Progenitor cell of endocrine pancreas (in vitro differentiated cells): Measurements from ENCODE around the gene MAPK8. TPM values are rescaled to one million over a fixed set of nuclear protein-coding genes. Genes with fewer than 3 reads are reported as not detected.
A peak's percentile ranks its signal among the peaks of the same experiment; 100 is the strongest.

ENCODE experiments used
- DNase-seq: peaks from one replicate; pipeline ENCODE4 v3.0.0; 2021; ENCODE audit warnings: low spot score; ENCODE audit not compliant: unreplicated experiment
- H3K27ac Mint-ChIP-seq: 2 replicates; pipeline ENCODE4 v1.8.0; 2021; ENCODE audit warnings: mild to moderate bottlenecking, moderate library complexity, mixed read lengths
- H3K27me3 Mint-ChIP-seq: 2 replicates; pipeline ENCODE4 v1.8.0; 2021; ENCODE audit warnings: mixed read lengths
- H3K36me3 Mint-ChIP-seq: 2 replicates; pipeline ENCODE4 v1.8.0; 2022; ENCODE audit warnings: mixed read lengths; ENCODE audit not compliant: insufficient read depth
- H3K4me1 Mint-ChIP-seq: 2 replicates; pipeline ENCODE4 v1.8.0; 2021; ENCODE audit warnings: low read depth, mixed read lengths
- H3K4me3 Mint-ChIP-seq: 2 replicates; pipeline ENCODE4 v1.8.0; 2021; ENCODE audit warnings: low read depth, mild to moderate bottlenecking, moderate library complexity, mixed read lengths
- H3K9me3 Mint-ChIP-seq: 2 replicates; pipeline ENCODE4 v1.8.0; 2021; ENCODE audit warnings: low read depth, mixed read lengths
- CTCF ChIP-seq: fragments of 200-600 bp; sonication (generic); IDR thresholded peaks from one replicate; pipeline ENCODE4 v1.5.0; 2021; ENCODE audit warnings: antibody characterized with exemption, mild to moderate bottlenecking; ENCODE audit not compliant: unreplicated experiment
- total RNA-seq: library from RNA; stranded (reverse); gene quantifications from 2 replicates; pipeline ENCODE4 v1.2.1, GENCODE V29; 2021

MAPK8 gene
- total RNA-seq, 1 donor from 2014 or later, result 69.7 TPM

- DNase-seq, result no peak
- Mint-ChIP-seq H3K27ac (peak overlapping the region; percentile 22), H3K36me3 (peaks cover 3% of the 10 kb centered on the region), H3K4me3 (no peak overlapping the region), H3K4me1 (peaks cover 29% of the 10 kb centered on the region), H3K9me3 (peaks cover 7% of the 10 kb centered on the region), H3K27me3 (peaks cover 48% of the 10 kb centered on the region)
- TF ChIP-seq CTCF, result no peak
These were observed 18.8 kb upstream of the MAPK8 start for GRCh38 chr10:48287417-48288391.

DNA sequence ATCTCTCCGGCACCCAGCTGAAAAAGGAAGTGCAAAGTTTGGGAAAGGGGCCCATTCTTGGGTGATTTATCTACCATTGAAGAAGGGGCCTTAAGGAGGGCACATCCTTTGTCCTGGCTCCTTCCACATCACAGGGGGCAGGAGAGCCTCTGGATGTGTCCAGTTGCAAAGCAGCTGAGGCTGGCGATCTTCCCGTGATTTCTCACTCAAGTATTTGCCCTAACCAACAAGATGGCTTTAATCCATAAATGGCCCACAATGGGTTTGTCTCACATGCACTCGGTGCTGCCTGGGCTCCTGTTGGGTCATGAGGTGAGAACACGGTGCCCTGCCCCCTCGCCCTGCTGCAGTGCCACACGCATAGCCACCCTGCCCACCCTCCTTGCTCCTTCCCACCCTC lies 17.8 kb upstream of the MAPK8 start:
- no peak for DNase-seq

DNA sequence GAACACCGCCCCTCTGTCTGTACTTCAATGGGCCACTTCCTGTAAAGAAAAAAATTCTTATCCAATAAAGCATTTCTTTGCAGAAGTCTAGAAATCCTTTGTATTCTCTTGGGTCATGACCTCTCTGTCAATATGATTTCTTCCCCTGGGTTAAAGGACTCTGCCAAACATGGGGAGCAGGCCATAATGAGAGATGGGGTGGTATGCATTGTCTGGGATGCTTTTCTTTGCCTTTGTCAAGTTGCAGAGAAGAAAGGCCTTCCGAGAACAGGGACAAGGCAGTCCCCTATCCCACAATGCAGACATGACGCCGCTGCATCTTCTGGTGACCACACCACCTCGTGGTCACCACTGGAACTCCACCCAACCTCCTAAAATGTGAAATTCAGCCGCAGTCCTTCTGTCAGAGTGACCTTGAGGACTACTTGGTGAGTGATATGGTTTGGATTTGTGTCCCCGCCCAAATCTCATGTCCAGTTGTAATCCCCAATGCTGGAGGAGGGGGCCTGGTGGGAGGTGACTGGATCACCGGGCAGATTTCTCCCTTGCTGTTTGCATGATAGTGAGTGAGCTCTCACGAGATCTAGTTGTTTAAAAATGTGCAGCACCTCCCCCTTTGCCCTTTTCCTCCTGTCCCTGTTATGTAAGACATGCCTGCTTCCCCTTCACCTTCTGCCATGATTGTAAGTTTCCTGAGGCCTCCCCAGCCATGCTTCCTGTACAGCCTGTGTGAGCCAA lies 16.8 kb upstream of the MAPK8 start:
- peak; percentile 55 for DNase-seq
- Mint-ChIP-seq H3K9me3 (no peaks in the 10 kb centered on the region), H3K27me3 (peaks cover 41% of the 10 kb centered on the region), H3K4me3 (no peak overlapping the region), H3K36me3 (no peaks in the 10 kb centered on the region), H3K4me1 (peaks cover 29% of the 10 kb centered on the region), H3K27ac (peak overlapping the region; percentile 40)
- TF ChIP-seq CTCF, result peak; percentile 89

More for the DNA sequence above, 17.8 kb upstream of the MAPK8 start:
- Mint-ChIP-seq H3K9me3 (peaks cover 5% of the 10 kb centered on the region), H3K27me3 (peaks cover 48% of the 10 kb centered on the region), H3K4me3 (no peak overlapping the region), H3K27ac (no peak overlapping the region), H3K4me1 (peaks cover 29% of the 10 kb centered on the region), H3K36me3 (peaks cover 2% of the 10 kb centered on the region)
- TF ChIP-seq CTCF, result no peak

DNA sequence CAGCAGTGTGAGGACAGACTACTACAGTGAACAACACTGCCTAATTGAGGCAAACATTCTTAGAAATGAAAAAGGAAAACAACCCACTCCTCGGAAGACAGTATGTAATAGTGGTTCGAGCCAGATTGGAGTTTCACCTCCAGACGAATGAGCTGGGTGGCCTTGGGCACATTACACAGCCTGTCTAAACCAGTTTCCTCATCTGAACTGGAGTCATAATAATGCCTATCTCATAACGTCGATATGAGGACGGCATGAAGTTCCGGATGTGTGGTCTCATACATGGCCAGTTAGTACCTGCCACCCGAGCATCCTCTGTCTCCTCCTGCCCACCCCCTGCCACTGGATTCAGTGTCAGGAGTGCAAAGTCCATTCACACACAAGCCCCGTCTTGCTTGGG lies 16.2 kb upstream of the MAPK8 start:
- H3K27me3 Mint-ChIP-seq, result peaks cover 35% of the 10 kb centered on the region
- no peak overlapping the region for H3K4me3 Mint-ChIP-seq
- H3K27ac Mint-ChIP-seq, result peak overlapping the region; percentile 37
- H3K36me3 Mint-ChIP-seq, result no peaks in the 10 kb centered on the region
- TF ChIP-seq CTCF, result no peak
- H3K9me3 Mint-ChIP-seq, result no peaks in the 10 kb centered on the region
- no peak for DNase-seq
- H3K4me1 Mint-ChIP-seq, result peaks cover 28% of the 10 kb centered on the region

- Mint-ChIP-seq H3K4me3 (no peak overlapping the region), H3K36me3 (no peaks in the 10 kb centered on the region), H3K27me3 (peaks cover 26% of the 10 kb centered on the region), H3K27ac (no peak overlapping the region), H3K4me1 (peaks cover 29% of the 10 kb centered on the region), H3K9me3 (no peaks in the 10 kb centered on the region)
- no peak for TF ChIP-seq CTCF
- DNase-seq, result no peak
These were observed 15.3 kb upstream of the MAPK8 start for GRCh38 chr10:48291190-48291589.
